CD4-positive, alpha-beta T cell (primary cell): Measurements from ENCODE around the gene MEI1. TPM values are rescaled to one million over a fixed set of nuclear protein-coding genes. Genes with fewer than 3 reads are reported as not detected.

ENCODE experiments used
- ATAC-seq: fragments of 200-7000 bp; cut with Tn5 transposase; one replicate; pipeline ENCODE4 v1.10.0; 2022; ENCODE audit warnings: mild to moderate bottlenecking; ENCODE audit not compliant: poor library complexity
- CTCF ChIA-PET: fragments of 350-600 bp; sonication (Branson Sonifier 250); formaldehyde crosslinking; loops from one replicate; lab custom pipeline; 2021; ENCODE audit warnings: antibody characterized with exemption, inconsistent platforms; lab: Charles Lee
- POLR2A ChIA-PET: fragments of 350-600 bp; sonication (Branson Sonifier 250); formaldehyde crosslinking; loops from one replicate; lab custom pipeline; 2021; ENCODE audit warnings: antibody characterized with exemption, inconsistent platforms; lab: Charles Lee
- DNase-seq, 14 experiments: peaks; one replicate each; pipeline ENCODE4 v3.0.0-alpha.2; 2013 to 2020; ENCODE audit warnings: mixed read lengths in 2 of 14
- H3K27ac ChIP-seq, 2 donors: one replicate each; pipeline versions ENCODE4 v1.5.1 to v1.7.0; 2013; ENCODE audit warnings: low read length in 2 of 2, low read depth in 1 of 2, mild to moderate bottlenecking in 1 of 2
- H3K27me3 ChIP-seq, 2 experiments: 1 replicate in 1 of 2; 2 replicates in 1 of 2; pipeline versions ENCODE4 v1.6.1 to v1.7.0; 2013; ENCODE audit warnings: low read length in 2 of 2, control low read depth in 1 of 2, mild to moderate bottlenecking in 1 of 2, moderate library complexity in 1 of 2; ENCODE audit not compliant: insufficient read depth in 2 of 2, control insufficient read depth in 1 of 2
- H3K36me3 ChIP-seq: one replicate; pipeline ENCODE4 v1.6.1; 2013; ENCODE audit warnings: low read length, control low read depth; ENCODE audit not compliant: insufficient read depth
- H3K4me1 ChIP-seq: one replicate; pipeline ENCODE4 v1.6.1; 2013; ENCODE audit warnings: low read length, control low read depth; ENCODE audit not compliant: insufficient read depth
- H3K4me3 ChIP-seq: one replicate; pipeline ENCODE4 v1.5.1; 2013; ENCODE audit warnings: mild to moderate bottlenecking, low read length, moderate library complexity
- H3K9me3 ChIP-seq, 2 experiments: 1 replicate in 1 of 2; 2 replicates in 1 of 2; pipeline versions ENCODE4 v1.6.1 to v1.7.0; 2013; ENCODE audit warnings: low read length in 2 of 2, mild to moderate bottlenecking in 2 of 2, control low read depth in 1 of 2, moderate library complexity in 1 of 2; ENCODE audit not compliant: control insufficient read depth in 1 of 2, insufficient read depth in 1 of 2
- H3K27ac Mint-ChIP-seq: one replicate; pipeline ENCODE4 v1.8.0; 2020; ENCODE audit warnings: mixed read lengths
- H3K27me3 Mint-ChIP-seq: one replicate; pipeline ENCODE4 v1.8.0; 2021; ENCODE audit warnings: mixed read lengths
- H3K36me3 Mint-ChIP-seq: one replicate; pipeline ENCODE4 v1.8.0; 2021; ENCODE audit warnings: low read depth, mixed read lengths
- H3K4me1 Mint-ChIP-seq: one replicate; pipeline ENCODE4 v1.8.0; 2021; ENCODE audit warnings: low read depth, mixed read lengths
- H3K4me3 Mint-ChIP-seq: one replicate; pipeline ENCODE4 v1.8.0; 2020; ENCODE audit warnings: mild to moderate bottlenecking, mixed read lengths
- H3K9me3 Mint-ChIP-seq: one replicate; pipeline ENCODE4 v1.8.0; 2020; ENCODE audit warnings: mixed read lengths
- intact Hi-C, 2 experiments: fragments of 100-400 bp; cut with DNase I in 1 of 2; cut with micrococcal nuclease in 1 of 2; formaldehyde crosslinking; loops; one replicate each; pipeline versions ENCODE4 v1.15.1 to v1.9.0; 2023 to 2025; cut with DNase I, micrococcal nuclease
- total RNA-seq, 174 experiments: library from RNA in 2 of 174; stranded (reverse) in 2 of 174; gene quantifications; one replicate each; pipeline ENCODE4 v1.2.3 and lab custom pipeline; 2021 to 2026
- TF ChIP-seq, protein P1 (sequence below): fragments of 200-600 bp; IDR thresholded peaks from one replicate; pipeline ENCODE4 v1.8.0; 2022; ENCODE audit warnings: antibody characterized with exemption, mild to moderate bottlenecking

MEI1 gene
- total RNA-seq, 2 experiments from 2014 or later, result 64.4 to 81.0 TPM

- intact Hi-C loops, result no loop called here
- peaks cover 12% of the 10 kb centered on the region for H3K4me1 Mint-ChIP-seq
- Histone ChIP-seq H3K9me3 (no peaks in the 10 kb centered on the region), H3K4me1 (peaks cover 24% of the 10 kb centered on the region), H3K27ac (no peak overlapping the region), H3K27me3 (no peaks in the 10 kb centered on the region), H3K4me3 (no peak overlapping the region), H3K36me3 (no peaks in the 10 kb centered on the region)
- no peak for DNase-seq
- ChIA-PET CTCF (no interaction called here), POLR2A (interaction anchor here (3.5 to 4.0 kb wide), 2 partner anchors 11 to 100 kb away, joined by 28 to 63 read pairs; partner anchors contain the start of genes CCDC134 and SNU13)
- H3K4me3 Mint-ChIP-seq, result no peak overlapping the region
- H3K27me3 Mint-ChIP-seq, result no peaks in the 10 kb centered on the region
- H3K9me3 Mint-ChIP-seq, result no peaks in the 10 kb centered on the region
- no peak overlapping the region for H3K27ac Mint-ChIP-seq
- H3K36me3 Mint-ChIP-seq, result no peaks in the 10 kb centered on the region
- ATAC-seq, result no peak
- TF ChIP-seq, protein P1, sequence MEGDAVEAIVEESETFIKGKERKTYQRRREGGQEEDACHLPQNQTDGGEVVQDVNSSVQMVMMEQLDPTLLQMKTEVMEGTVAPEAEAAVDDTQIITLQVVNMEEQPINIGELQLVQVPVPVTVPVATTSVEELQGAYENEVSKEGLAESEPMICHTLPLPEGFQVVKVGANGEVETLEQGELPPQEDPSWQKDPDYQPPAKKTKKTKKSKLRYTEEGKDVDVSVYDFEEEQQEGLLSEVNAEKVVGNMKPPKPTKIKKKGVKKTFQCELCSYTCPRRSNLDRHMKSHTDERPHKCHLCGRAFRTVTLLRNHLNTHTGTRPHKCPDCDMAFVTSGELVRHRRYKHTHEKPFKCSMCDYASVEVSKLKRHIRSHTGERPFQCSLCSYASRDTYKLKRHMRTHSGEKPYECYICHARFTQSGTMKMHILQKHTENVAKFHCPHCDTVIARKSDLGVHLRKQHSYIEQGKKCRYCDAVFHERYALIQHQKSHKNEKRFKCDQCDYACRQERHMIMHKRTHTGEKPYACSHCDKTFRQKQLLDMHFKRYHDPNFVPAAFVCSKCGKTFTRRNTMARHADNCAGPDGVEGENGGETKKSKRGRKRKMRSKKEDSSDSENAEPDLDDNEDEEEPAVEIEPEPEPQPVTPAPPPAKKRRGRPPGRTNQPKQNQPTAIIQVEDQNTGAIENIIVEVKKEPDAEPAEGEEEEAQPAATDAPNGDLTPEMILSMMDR, result no peak
Observed at GRCh38 chr22:41700108-41700364, 733 bp downstream of the MEI1 start.

DNA sequence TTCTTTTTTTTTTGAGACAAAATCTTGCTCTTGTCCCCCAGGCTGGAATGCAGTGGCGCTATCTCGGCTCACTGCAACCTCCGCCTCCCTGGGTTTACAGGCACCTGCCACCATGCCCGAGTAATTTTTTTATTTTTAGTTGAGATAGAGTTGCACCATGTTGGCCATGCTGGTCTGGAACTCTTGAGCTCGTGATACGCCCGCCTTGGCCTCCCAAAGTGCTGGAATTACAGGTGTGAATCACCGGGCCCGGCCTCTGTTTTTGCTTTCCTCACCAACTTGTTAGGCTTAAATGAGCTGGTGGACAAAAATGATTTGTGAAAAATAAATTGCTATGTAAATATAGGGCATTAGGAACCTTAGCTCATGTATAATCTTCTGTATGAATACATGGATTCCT lies 3.5 kb downstream of the MEI1 start:
- ChIA-PET POLR2A (no interaction called here), CTCF (no interaction called here)
- peaks cover 5% of the 10 kb centered on the region for H3K4me1 Mint-ChIP-seq
- no peaks in the 10 kb centered on the region for H3K36me3 Mint-ChIP-seq
- H3K36me3 ChIP-seq, result no peaks in the 10 kb centered on the region
- H3K27me3 Mint-ChIP-seq, result no peaks in the 10 kb centered on the region
- no peak overlapping the region for H3K4me3 ChIP-seq
- H3K27me3 ChIP-seq, result no peaks in the 10 kb centered on the region
- ATAC-seq (no peak), DNase-seq (no peak)
- H3K4me3 Mint-ChIP-seq, result no peak overlapping the region
- peaks cover 12% of the 10 kb centered on the region for H3K4me1 ChIP-seq
- H3K27ac Mint-ChIP-seq, result no peak overlapping the region
- TF ChIP-seq, protein P1, result no peak
- no peak overlapping the region for H3K27ac ChIP-seq
- intact Hi-C loops, result no loop called here
- no peaks in the 10 kb centered on the region for H3K9me3 ChIP-seq
- no peaks in the 10 kb centered on the region for H3K9me3 Mint-ChIP-seq

- no peak for ATAC-seq
Observed at GRCh38 chr22:41709341-41709740, 10.0 kb downstream of the MEI1 start.

More at GRCh38 chr22:41709341-41709740, 10.0 kb downstream of the MEI1 start:
- Histone ChIP-seq H3K4me1 (no peaks in the 10 kb centered on the region), H3K27ac (no peak overlapping the region), H3K27me3 (no peaks in the 10 kb centered on the region), H3K36me3 (no peaks in the 10 kb centered on the region), H3K9me3 (no peaks in the 10 kb centered on the region), H3K4me3 (no peak overlapping the region)
- CTCF ChIA-PET, result no interaction called here
- no peak for DNase-seq
- TF ChIP-seq, protein P1, result no peak
- POLR2A ChIA-PET, result no interaction called here
- Mint-ChIP-seq H3K27me3 (no peaks in the 10 kb centered on the region), H3K36me3 (no peaks in the 10 kb centered on the region), H3K4me3 (no peak overlapping the region), H3K9me3 (no peaks in the 10 kb centered on the region), H3K4me1 (no peaks in the 10 kb centered on the region), H3K27ac (no peak overlapping the region)
- intact Hi-C loops, result no loop called here
